ENCODE results near the gene CHST15.

The CHST15 gene

DNA sequence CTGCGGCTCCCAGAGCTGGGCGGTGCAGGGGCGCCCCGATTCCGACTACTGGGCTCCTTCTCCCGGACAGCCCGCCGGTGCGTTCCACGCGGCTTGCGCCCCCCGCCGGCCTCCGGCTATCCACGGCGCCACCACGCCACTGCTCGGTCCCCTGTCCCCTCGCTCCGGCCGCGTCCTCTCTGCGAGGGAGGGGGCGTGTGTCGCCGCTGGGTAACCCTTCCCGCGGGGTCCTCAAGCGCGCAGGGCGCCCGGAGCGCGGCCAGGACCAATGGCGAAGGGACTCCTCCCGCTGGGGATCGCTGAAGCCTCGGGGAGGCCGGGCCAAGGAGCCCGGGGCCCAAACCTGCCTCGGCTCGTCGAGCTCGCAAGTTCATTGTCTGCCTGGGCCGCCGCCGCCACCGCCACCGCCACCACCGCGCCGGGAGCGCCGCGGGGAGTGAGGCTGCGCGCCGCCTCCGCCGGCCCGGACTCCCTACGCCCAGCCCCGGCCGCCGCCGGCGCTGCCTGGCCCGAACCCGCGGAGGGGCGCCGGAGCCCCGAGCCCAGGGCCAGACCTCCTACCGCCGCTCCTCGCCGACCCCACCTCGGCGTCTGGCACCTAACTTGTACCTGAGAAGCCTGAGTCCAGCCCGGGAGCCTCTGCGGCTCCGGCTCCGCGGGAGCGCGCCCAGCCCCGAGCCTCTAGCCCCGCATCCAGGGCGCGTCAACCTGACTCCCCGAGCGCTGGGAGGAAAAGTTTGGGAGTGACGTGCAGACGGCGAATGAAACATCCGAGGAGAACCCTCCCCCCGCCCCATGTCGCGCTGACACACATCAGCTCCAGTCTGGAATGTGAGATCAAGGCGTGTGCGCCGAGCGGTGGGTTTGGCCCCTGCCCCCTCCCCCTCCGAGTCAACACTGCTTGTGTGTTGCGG, at the start of gene CHST15:
CHST15 (minus strand) TSS at position 739 of the 914 bp plus-strand sequence. CDS start 47,386 bp downstream, outside the sequence.
- no peak for DNase-seq (ENCODE audit: low read depth in 2 of 2)

DNA sequence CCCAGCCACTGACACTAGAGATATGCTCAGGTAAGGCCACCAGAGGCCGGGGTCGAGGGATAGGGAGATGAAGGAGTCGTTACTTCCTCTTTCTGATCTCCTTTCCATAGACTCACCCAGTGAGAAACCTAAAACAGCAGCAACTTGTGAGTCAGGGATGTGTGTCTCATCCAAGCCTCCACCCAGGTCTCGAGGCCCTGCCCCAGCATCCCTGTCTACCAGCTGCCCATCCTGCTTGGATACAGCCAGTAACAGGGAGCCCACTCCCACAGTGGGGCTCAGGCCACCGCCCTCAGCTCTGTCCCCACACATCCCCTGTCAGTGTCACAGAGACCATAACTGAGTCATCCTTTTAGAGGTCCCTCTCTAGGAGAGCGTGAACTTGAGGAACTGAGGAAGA, 49.6 kb upstream of the CHST15 start:
- no peak for DNase-seq (ENCODE audit: low read depth in 2 of 2)

DNA sequence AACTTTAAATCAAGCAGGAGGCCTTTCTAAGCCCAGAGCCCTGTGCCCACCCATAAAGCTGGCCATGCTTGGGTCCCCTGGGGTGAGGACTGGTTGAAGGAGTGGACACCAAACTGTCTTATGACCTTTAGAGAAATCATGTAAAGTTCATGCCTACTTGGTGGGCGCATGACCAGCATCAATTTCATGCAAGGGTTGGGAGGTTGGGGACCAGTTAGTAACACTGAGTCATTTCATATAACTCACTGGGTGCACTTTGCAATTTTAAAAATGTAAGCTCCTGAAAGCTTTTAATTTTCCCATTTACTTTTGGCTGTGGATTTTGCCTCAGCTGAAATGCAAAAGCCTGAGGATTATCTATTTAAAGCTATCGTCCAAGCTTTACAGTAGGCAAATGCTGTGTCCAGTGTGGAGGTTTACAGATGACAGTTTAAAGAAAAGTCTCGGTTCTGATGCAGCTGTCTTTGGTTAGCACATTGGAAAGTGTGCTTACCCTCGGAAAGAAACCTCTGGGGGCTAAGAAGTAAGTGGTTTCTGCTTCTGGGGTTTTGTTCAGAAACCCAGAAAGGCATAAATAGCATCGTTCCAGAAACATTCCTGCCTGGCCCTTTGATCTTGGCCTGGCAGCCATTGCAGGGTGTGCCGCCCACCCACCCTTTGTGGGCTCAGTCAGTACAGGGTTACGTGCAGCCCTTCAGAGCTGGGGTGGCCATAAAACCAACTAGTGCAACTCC, 48.8 kb upstream of the CHST15 start:
- no peak for DNase-seq (ENCODE audit: low read depth in 2 of 2)

- DNase-seq (ENCODE audit: low read depth in 2 of 2) = no peak
Measured at GRCh38 chr10:124138883-124139348, 45.5 kb upstream of the CHST15 start.

DNA sequence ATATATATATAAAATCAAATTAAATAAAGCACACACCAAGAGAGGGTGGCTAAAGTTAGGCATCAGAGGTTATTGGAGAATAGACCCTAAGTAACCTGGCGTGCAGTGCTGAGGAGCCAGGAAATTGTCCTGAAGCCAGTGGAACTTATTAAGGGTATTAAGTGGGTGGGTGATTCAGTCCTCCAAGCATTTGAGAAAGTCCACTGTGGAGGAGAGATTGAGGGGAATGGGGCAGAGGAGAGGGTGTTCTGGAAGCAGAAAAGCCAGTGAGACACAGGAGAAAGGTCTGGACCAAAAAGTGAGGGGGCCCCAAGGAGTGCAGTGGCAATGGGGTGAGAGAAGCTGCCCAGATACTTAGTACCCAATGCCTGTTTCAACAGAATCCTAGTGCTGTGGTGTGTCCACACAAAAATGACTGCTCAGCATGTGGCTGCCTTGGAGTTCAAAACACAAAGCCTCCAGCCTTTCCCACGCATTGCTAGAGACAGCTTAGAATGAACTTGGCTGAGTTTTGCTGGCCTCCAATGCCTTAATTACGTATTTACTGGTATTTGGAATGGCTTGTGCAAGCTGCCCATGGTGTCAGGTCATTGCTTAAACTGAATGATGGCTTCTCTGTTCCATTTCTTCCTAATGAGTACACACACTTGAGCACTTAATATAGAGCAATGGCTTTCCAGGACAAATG, 44.9 kb upstream of the CHST15 start:
- no peak for DNase-seq (ENCODE audit: low read depth in 2 of 2)

GRCh38 chr10:124134251-124134893, 41.0 kb upstream of the CHST15 start:
- no peak for DNase-seq (ENCODE audit: low read depth in 2 of 2)

DNA sequence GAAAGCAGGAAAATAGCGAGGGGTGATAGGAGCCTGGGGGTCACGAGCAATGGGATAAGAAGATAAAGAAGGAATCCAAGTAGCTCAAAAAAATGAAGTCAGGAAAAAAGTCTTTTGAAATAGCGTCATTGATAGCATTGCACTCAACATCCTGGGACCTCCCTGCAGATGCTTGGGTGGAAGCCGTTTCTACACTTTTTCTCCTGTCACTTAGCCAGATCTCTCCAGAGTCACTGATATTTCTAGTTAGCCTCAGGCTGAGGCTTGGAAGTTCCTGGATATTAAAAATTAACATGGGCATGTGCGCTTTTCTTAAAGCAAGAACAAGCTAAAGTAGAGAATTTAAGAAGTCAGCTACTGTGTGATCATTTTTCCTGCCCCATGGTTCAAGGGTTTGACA, 39.5 kb upstream of the CHST15 start:
- no peak for DNase-seq (ENCODE audit: low read depth in 2 of 2)

DNA sequence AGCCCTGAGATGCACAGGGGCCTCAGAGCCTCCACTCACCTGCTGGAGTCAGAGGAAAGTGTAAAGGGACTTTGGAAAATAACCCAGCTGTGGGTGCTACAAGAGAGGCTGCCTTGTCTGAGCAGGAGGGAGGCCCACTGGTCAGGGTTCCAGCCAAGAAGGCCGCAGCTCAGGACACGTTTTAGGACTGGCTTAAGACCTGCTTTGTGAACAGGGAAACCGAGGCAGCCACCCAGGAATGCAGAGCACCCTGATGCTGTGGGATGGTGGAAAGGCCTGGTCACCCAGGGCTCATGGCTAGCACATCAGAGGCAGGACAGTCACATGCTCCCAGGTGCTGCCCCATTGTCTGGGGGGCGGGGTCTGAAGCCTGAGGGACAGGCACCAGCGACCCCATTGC, 38.9 kb upstream of the CHST15 start:
- DNase-seq (ENCODE audit: low read depth in 2 of 2) = no peak

- DNase-seq (ENCODE audit: low read depth in 2 of 2) = no peak
Measured at GRCh38 chr10:124131172-124131571, 37.8 kb upstream of the CHST15 start.

- DNase-seq (ENCODE audit: low read depth in 2 of 2) = no peak
Measured at GRCh38 chr10:124130198-124130900, 37.0 kb upstream of the CHST15 start.

- DNase-seq (ENCODE audit: low read depth in 2 of 2) = no peak
Measured at GRCh38 chr10:124129471-124129870, 36.1 kb upstream of the CHST15 start.

- DNase-seq (ENCODE audit: low read depth in 2 of 2) = no peak
Measured at GRCh38 chr10:124128811-124129145, 35.4 kb upstream of the CHST15 start.

GRCh38 chr10:124127965-124128810, 34.8 kb upstream of the CHST15 start:
- DNase-seq (ENCODE audit: low read depth in 2 of 2) = no peak

DNA sequence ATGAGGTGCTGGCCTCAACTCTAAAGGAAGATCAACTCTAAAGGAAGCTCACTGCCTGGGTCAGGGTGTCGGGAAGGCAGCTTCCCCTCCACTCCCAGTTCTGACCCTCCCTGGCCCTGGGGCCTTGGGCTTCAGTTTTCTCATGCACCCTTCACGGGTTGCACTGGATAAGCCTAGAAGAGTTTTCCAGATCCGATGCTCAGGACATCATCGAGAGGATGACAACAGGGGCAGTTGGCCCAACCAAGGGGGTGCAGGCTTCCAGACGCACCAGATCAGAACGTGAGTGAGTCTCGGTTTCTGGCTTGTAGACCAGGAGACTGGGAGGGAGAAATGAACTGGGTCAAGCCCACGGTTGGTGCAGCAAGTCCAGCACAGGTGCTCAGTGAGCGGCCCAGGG, 34.2 kb upstream of the CHST15 start:
- DNase-seq (ENCODE audit: low read depth in 2 of 2) = no peak

DNA sequence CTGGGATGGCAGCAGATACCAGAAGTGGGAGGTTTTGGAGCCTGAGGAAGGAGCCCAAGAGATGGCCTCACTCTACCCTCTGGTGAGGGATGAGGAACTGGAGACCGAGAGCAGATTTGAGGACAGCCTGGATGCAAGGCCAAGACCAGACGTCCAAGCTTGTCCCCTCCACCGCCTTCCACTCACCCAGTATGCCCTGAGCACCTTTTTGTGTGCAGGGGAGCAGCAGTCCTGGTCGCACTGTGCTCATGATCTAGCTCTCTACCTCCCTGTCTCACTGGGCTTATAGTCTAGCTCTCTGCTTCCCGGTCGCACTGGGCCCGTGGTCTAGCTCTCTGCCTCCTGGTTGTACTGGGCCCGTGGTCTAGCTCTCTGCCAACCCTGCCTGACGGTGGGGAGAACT, 33.6 kb upstream of the CHST15 start:
- no peak for DNase-seq (ENCODE audit: low read depth in 2 of 2)

- DNase-seq (ENCODE audit: low read depth in 2 of 2) = no peak
Measured at GRCh38 chr10:124126145-124126982, 33.0 kb upstream of the CHST15 start.

- DNase-seq (ENCODE audit: low read depth in 2 of 2) = no peak
Measured at GRCh38 chr10:124125305-124126116, 32.1 kb upstream of the CHST15 start.

DNA sequence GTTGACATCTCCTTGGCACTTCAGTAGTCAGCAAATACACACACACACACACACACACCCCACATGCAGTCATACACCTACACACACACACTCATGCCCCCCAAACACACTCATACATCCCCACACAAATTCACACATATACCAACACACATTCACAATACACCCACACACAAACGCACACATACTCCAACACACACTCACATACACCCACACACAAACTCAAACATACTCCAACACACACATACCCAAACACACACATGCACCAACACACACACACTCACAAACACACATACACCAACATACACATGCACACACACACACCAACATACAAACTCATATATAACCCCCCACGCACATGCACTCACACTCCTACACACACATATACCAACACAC, 31.4 kb upstream of the CHST15 start:
- no peak for DNase-seq (ENCODE audit: low read depth in 2 of 2)

Measured in activated CD4-positive, alpha-beta T cell treated with anti-CD3 and anti-CD28 coated beads for 24 hours (primary cell).